Lung (tissue), 12 donors: ENCODE data around the gene INAFM2. TPM values are rescaled to one million over a fixed set of nuclear protein-coding genes. Genes with fewer than 3 reads are reported as not detected.

Source experiments
- ATAC-seq: fragments of 200-7000 bp; cut with Tn5 transposase; one replicate; pipeline ENCODE4 v1.9.1; 2020; ENCODE audit warnings: moderate number of reproducible peaks; ENCODE audit not compliant: insufficient read depth, low FRiP score
- DNase-seq, 3 donors: peaks; one replicate each; pipeline ENCODE4 v3.0.0-alpha.2; 2013 to 2017
- H3K27ac ChIP-seq, 2 donors: one replicate each; pipeline ENCODE4 v1.5.1; 2013; ENCODE audit warnings: mild to moderate bottlenecking in 2 of 2, moderate library complexity in 2 of 2, control low read depth in 1 of 2, inconsistent platforms in 1 of 2, low read depth in 1 of 2, low read length in 1 of 2
- H3K27me3 ChIP-seq, 3 donors: one replicate each; pipeline ENCODE4 v1.5.1; 2013; ENCODE audit warnings: low read length in 2 of 3; ENCODE audit not compliant: control insufficient read depth in 3 of 3, insufficient read depth in 3 of 3
- H3K36me3 ChIP-seq, 4 donors: one replicate each; pipeline ENCODE4 v1.5.1; 2013; ENCODE audit warnings: low read length in 4 of 4, mild to moderate bottlenecking in 1 of 4, moderate library complexity in 1 of 4; ENCODE audit not compliant: control insufficient read depth in 4 of 4, insufficient read depth in 4 of 4
- H3K4me1 ChIP-seq, 5 donors: one replicate each; pipeline ENCODE4 v1.5.1; 2013; ENCODE audit warnings: low read length in 5 of 5, mild to moderate bottlenecking in 2 of 5, moderate library complexity in 1 of 5; ENCODE audit not compliant: control insufficient read depth in 5 of 5, insufficient read depth in 5 of 5
- H3K4me3 ChIP-seq: one replicate; pipeline ENCODE4 v1.5.1; 2013; ENCODE audit warnings: mild to moderate bottlenecking, control low read depth, moderate library complexity
- H3K9ac ChIP-seq, 2 donors: one replicate each; pipeline ENCODE4 v1.5.1; 2013; ENCODE audit warnings: low read length in 2 of 2, control low read depth in 1 of 2; ENCODE audit not compliant: insufficient read depth in 1 of 2
- H3K9me3 ChIP-seq, 4 donors: one replicate each; pipeline ENCODE4 v1.5.1; 2013; ENCODE audit warnings: low read length in 3 of 4, mild to moderate bottlenecking in 1 of 4, moderate library complexity in 1 of 4; ENCODE audit not compliant: control insufficient read depth in 4 of 4, insufficient read depth in 3 of 4
- WGBS, 2 donors: extraction: QIAGEN DNeasy Blood & Tissue Kit; methylation state at CpG; one replicate each; pipeline ENCODE4 v1.1.7; 2013; 5-methylcytosine and 5-hydroxymethylcytosine counted together
- polyA plus RNA-seq, 2 donors: library from polyadenylated mRNA; stranded (reverse); fragments of 200-250 nt; gene quantifications; one replicate each; pipeline ENCODE4 v1.2.1, GENCODE V29; 2013
- total RNA-seq, 2 donors: library from RNA; depleted of rRNA in 1 of 2; stranded (reverse); fragments of >200 nt in 1 of 2; gene quantifications; one replicate each; pipeline ENCODE4 v1.2.1, GENCODE V29; 2014 to 2021
- TF ChIP-seq, protein P1 (sequence below): IDR thresholded peaks from 2 replicates; pipeline ENCODE4 v1.5.1; 2012; ENCODE audit warnings: mild to moderate bottlenecking; ENCODE audit errors: control extremely low read depth, extremely low read depth
- donor health status: control.
- donor health status: control.
- donor health status: Bipolar disorder and iron deficiency.
- donor health status: healthy.
- donor health status: DM: yes; HTN: yes; CAD: no.

Gene INAFM2
- total and polyA plus RNA-seq, 4 donors, result 12.8 to 31.1 (median 19.0) TPM

- no peak overlapping the region for H3K4me3 ChIP-seq
- no peak for ATAC-seq
- H3K9ac ChIP-seq, result no peak overlapping the region
- DNase-seq, result no peak
- WGBS, 2 donors, result 91 to 93% methylated on average over 10 of the region's 10 CpGs
- H3K27me3 ChIP-seq, result peaks cover 0 to 7% (median 0%) of the 10 kb centered on the region in 3 donors
- TF ChIP-seq, protein P1, sequence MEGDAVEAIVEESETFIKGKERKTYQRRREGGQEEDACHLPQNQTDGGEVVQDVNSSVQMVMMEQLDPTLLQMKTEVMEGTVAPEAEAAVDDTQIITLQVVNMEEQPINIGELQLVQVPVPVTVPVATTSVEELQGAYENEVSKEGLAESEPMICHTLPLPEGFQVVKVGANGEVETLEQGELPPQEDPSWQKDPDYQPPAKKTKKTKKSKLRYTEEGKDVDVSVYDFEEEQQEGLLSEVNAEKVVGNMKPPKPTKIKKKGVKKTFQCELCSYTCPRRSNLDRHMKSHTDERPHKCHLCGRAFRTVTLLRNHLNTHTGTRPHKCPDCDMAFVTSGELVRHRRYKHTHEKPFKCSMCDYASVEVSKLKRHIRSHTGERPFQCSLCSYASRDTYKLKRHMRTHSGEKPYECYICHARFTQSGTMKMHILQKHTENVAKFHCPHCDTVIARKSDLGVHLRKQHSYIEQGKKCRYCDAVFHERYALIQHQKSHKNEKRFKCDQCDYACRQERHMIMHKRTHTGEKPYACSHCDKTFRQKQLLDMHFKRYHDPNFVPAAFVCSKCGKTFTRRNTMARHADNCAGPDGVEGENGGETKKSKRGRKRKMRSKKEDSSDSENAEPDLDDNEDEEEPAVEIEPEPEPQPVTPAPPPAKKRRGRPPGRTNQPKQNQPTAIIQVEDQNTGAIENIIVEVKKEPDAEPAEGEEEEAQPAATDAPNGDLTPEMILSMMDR, result no peak
- H3K4me1 ChIP-seq, result peaks cover 0 to 11% (median 5%) of the 10 kb centered on the region in 5 donors
- H3K9me3 ChIP-seq, result no peaks in the 10 kb centered on the region
- H3K36me3 ChIP-seq, result no peaks in the 10 kb centered on the region
- H3K27ac ChIP-seq, result no peak overlapping the region
Measured at GRCh38 chr15:40312370-40313158, 10.9 kb upstream of the INAFM2 start.

- Histone ChIP-seq H3K4me3 (no peak overlapping the region), H3K9me3 (no peaks in the 10 kb centered on the region), H3K27ac (no peak overlapping the region), H3K27me3 (peaks cover 0 to 7% (median 0%) of the 10 kb centered on the region in 3 donors), H3K9ac (no peak overlapping the region), H3K4me1 (peaks cover 0 to 7% (median 3%) of the 10 kb centered on the region in 5 donors), H3K36me3 (no peaks in the 10 kb centered on the region)
- DNase-seq, result peak; percentile 61 to 83 (median 67)
- WGBS, 2 donors, result 30 to 36% methylated on average over 10 of the region's 10 CpGs
- peak; percentile 57 for ATAC-seq
- TF ChIP-seq, protein P1, result no peak
Measured at GRCh38 chr15:40313531-40314398, 9.7 kb upstream of the INAFM2 start.

- peaks cover 0 to 7% (median 0%) of the 10 kb centered on the region in 5 donors for H3K4me1 ChIP-seq
- H3K27me3 ChIP-seq, result peaks cover 0 to 9% (median 0%) of the 10 kb centered on the region in 3 donors
- no peak for DNase-seq
- no peaks in the 10 kb centered on the region for H3K9me3 ChIP-seq
- WGBS, 2 donors, result 59 to 66% methylated on average over 4 of the region's 4 CpGs
- no peak overlapping the region for H3K4me3 ChIP-seq
- ATAC-seq, result no peak
- no peak overlapping the region for H3K27ac ChIP-seq
- no peaks in the 10 kb centered on the region for H3K36me3 ChIP-seq
- no peak overlapping the region for H3K9ac ChIP-seq
- TF ChIP-seq, protein P1, result no peak
Measured at GRCh38 chr15:40314723-40315276, 8.7 kb upstream of the INAFM2 start.
